COLO829 (cell line): ENCODE measurements around the gene F7.
"Not testable (repeated sequence)": the region's sequence is repeated elsewhere in the genome, so short reads cannot be mapped to it uniquely, and the experiment has no call there.

Source experiments
- DNase-seq: peaks from one replicate; pipeline ENCODE4 v3.0.0; 2012; ENCODE audit warnings: low spot score

Gene F7

GRCh38 chr13:113105032-113105920 is at the start of gene F7:
Gene F7 (plus strand): TSS chr13:113105791. CDS start chr13:113105842, 51 bp downstream.
- DNase-seq = no peak

GRCh38 chr13:113057084-113057483 is 48.5 kb upstream of the F7 start:
- DNase-seq = no peak

GRCh38 chr13:113057559-113057958 is 48.0 kb upstream of the F7 start:
- not testable (repeated sequence) for DNase-seq

GRCh38 chr13:113058129-113058987 is 47.2 kb upstream of the F7 start:
- no peak for DNase-seq

- no peak for DNase-seq
These were observed 46.4 kb upstream of the F7 start for GRCh38 chr13:113058988-113059850.

- DNase-seq = no peak
These were observed 45.7 kb upstream of the F7 start for GRCh38 chr13:113059891-113060290.

GRCh38 chr13:113060557-113061270 is 44.9 kb upstream of the F7 start:
- DNase-seq = no peak

- no peak for DNase-seq
These were observed 44.3 kb upstream of the F7 start for GRCh38 chr13:113061271-113061625.

GRCh38 chr13:113061796-113062425 is 43.7 kb upstream of the F7 start:
- no peak for DNase-seq

- DNase-seq = no peak
These were observed 42.9 kb upstream of the F7 start for GRCh38 chr13:113062691-113063090.

- DNase-seq = no peak
These were observed 42.5 kb upstream of the F7 start for GRCh38 chr13:113063091-113063491.

GRCh38 chr13:113064000-113064533 is 41.5 kb upstream of the F7 start:
- DNase-seq = no peak

- DNase-seq = no peak
These were observed 40.8 kb upstream of the F7 start for GRCh38 chr13:113064534-113065405.

- no peak for DNase-seq
These were observed 40.0 kb upstream of the F7 start for GRCh38 chr13:113065406-113066141.

- DNase-seq = no peak
These were observed 39.5 kb upstream of the F7 start for GRCh38 chr13:113066142-113066455.

GRCh38 chr13:113066746-113067145 is 38.8 kb upstream of the F7 start:
- no peak for DNase-seq

- no peak for DNase-seq
These were observed 35.5 kb upstream of the F7 start for GRCh38 chr13:113069861-113070805.

- DNase-seq = no peak
These were observed 34.7 kb upstream of the F7 start for GRCh38 chr13:113070855-113071254.
